Measurements from ENCODE around the gene KRT14.
"Not testable (repeated sequence)": the region's sequence is repeated elsewhere in the genome, so short reads cannot be mapped to it uniquely, and the experiment has no call there.

The KRT14 gene

DNA sequence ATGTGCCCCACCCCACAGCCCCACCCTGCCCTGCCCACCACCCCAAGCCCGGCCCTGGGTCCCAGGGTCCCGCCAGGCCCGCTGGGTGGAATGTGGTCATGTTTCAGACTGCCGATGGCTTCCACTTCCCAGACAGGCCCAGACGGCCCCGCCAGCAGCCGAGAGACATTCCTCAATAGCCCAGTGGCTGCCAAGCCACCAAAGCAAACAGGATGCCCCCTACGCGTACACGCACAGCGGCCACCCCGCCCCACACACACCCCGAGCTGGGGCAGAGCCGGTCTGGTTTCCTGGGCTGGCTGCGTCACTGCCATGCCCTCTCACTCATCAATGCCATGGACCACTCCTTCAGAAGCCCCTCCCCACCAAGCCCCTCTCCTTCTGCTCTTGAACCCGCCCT is 38.9 kb upstream of the KRT14 start:
- no peak for TF ChIP-seq CTCF (IDR thresholded peaks at IDR 0.05; ENCODE audit: low read depth, low read length, missing control alignments)
- no peak overlapping the region for H3K4me3 ChIP-seq (ENCODE audit: low read depth, low read length)
- DNase-seq (ENCODE audit: low read depth), result no peak

DNA sequence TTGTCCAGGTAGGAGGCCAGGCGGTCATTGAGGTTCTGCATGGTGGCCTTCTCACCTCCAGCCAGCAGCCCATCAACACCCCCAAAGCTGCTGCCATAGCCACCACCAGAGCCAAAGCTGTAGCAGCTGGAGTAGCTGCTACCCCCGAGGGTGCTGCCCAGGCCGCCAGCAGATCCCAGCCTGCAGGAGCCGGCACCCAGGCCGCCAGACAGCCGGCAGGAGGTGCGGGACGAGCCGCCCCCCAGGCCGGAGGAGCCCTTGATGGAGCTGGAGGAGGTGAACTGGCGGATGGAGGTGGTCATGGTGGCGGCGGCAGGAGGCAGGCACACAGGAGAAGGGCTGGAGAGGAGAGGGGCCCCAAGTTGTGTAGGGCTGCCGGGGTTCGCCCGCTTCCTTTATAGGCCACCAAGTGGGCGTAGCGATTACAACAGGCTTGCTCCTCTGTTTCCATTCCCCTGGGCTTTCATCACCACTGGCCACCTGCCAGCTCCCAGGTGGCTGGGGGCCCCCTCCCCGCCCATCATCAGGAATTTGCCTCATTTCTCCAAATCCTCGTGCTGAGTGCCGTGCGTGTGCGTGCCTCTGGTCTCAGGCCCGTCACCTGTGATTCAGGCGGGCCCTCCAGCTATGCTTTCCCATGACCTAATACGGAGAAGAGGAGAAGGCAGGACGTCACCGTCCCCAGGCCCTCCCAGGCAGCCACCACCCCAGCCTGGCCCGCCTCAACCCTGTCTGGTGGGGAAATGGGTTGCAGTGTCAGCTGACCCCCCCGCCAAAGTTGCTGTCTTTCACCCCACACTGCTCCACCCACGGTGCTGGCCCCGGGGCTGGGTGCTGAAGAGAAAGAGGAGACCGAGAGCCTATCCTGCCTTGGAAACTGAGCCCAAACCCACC is 37.8 kb upstream of the KRT14 start, which contains the start of gene KRT17:
KRT17 (minus strand) TSS at position 368 of the 894 bp plus-strand sequence; CDS start at position 302, 66 bp downstream.
- no peak for TF ChIP-seq CTCF (IDR thresholded peaks at IDR 0.05; ENCODE audit: low read depth, low read length, missing control alignments)
- H3K4me3 ChIP-seq (ENCODE audit: low read depth, low read length), result no peak within 1 kb of the TSS
- DNase-seq (ENCODE audit: low read depth), result no peak

DNA sequence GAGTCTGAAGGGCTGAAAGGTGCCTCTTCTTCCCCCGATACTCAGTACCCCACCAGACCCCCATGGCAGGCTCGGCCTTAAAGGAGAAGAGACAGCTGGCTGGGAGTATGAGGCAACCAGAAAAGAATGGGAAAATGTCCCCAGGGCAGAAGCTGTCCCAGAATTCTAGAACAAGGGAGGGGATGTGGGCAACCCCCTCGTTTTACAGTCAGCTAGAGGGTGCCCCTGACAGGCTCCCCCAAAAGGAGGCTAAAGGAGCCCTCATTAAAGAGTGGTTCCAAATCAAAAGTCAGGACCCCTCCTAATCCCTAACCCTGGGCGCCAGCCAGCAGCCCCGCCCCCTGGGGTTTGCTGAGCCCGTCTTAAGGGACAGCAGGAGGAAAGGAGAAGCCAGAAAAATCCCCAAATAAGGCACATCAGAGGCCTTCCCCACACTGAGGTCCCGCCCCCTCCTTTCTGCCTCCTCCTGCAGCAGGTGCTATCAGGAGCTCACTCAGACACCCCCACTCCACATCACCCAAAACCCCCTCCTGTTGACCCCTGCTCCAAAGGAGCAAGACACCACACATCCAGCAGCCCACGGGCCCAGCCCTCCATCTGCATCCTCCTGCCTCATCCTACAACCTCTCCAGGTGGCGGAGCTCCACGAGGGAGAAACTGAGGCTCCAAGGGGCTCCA is 36.6 kb upstream of the KRT14 start:
- not testable (repeated sequence) for H3K4me3 ChIP-seq (ENCODE audit: low read depth, low read length); DNase-seq (ENCODE audit: low read depth)

- DNase-seq (ENCODE audit: low read depth); H3K4me3 ChIP-seq (ENCODE audit: low read depth, low read length): not testable (repeated sequence)
Observed at GRCh38 chr17:41622340-41623183, 35.9 kb upstream of the KRT14 start.

DNA sequence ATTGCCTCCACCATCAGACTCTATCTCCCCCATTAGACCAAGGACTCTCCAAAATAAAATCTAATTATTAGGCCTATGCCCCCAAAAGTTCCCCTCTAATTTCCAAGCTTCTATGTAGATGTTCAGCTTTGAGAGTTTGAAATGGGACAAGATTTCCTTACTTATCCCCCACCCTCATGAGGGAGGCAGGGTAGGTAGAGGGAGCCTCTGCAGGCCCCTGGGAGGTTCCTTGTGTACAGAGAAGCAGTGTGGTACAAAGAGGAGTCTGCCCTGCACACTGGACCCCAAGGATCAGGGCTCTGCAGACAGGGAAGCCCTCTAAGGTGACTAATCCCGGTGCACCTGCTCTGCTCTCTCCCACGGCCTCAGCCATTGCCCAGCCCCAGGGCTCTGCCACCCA is 35.2 kb upstream of the KRT14 start:
- TF ChIP-seq CTCF (IDR thresholded peaks at IDR 0.05; ENCODE audit: low read depth, low read length, missing control alignments), result no peak
- H3K4me3 ChIP-seq (ENCODE audit: low read depth, low read length), result no peak overlapping the region
- no peak for DNase-seq (ENCODE audit: low read depth)

GRCh38 chr17:41621435-41621817 is 34.7 kb upstream of the KRT14 start:
- not testable (repeated sequence) for DNase-seq (ENCODE audit: low read depth); H3K4me3 ChIP-seq (ENCODE audit: low read depth, low read length)

DNA sequence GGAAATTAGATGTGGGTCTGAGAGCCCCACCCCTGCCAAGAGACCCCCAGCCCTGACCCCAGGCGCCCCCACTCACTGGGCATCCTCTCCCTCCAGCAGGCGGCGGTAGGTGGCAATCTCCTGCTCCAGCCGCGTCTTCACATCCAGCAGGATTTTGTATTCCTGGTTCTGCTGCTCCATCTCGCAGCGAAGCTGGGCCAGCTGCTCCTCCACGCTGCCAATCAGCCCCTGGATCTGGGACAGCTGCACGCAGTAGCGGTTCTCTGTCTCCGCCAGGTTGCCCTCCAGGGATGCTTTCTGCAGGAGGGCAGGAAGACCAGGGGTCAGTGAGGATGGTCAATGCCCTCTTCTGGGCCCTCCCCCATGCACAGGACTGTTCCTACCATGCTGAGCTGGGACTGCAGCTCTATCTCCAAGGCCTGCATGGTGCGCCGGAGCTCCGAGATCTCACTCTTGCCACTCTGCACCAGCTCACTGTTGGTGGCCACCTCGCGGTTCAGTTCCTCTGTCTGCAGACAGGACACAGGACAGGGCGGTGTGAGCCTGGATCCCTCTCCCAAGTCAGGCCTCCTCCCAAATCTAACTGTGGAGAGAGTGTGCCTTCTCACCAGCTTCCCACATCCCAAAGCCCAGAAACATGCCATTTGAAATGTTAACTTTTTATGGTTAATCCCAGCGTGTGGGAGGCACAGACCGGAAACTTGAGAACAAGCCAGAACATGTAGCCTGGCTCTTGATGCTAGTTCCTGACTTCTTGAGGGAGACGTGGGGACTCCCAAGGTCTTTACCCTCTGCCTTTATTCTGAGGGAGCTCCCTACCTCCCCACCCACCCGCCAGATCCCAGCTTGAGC is 34.1 kb upstream of the KRT14 start:
- H3K4me3 ChIP-seq (ENCODE audit: low read depth, low read length), result no peak overlapping the region
- TF ChIP-seq CTCF (IDR thresholded peaks at IDR 0.05; ENCODE audit: low read depth, low read length, missing control alignments), result no peak
- DNase-seq (ENCODE audit: low read depth), result no peak

DNA sequence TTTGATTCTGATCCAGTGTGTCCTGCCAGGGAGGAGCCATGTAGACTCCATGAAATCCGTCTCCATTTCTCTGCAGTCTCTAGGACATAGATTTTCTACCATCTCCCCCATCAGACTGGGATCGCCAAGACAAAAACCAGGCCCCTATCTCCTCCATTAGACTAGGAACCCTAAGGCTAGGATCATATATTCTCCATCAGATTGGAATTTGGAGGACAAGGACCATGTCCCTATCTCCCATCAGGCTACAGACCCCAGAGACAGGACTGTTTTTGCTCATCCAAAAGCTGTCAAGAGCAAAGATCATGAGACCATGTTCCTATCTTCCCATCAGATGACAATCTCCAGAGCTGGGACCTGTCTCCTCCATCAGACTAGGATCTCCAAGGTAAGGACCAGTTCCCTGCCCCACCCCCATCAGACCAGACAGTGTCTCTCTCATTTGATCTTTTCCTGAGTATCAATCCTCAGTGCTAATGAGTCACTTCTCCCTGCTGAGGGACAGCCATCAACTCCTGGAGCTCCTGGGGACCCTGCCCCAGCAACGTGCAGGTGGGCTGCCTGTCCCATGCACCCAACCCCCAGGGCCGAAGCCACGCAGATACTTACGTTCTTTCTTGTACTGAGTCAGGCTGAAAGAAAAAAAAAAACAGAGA is 33.4 kb upstream of the KRT14 start:
- H3K4me3 ChIP-seq (ENCODE audit: low read depth, low read length); DNase-seq (ENCODE audit: low read depth): not testable (repeated sequence)
